Activated CD8-positive, alpha-beta memory T cell treated with anti-CD3 and anti-CD28 coated beads, Interleukin-2, amount 50 U/mL, for 24 hours (primary cell): ENCODE measurements around the gene PPP2R3B.
"Not testable (repeated sequence)": the region's sequence is repeated elsewhere in the genome, so short reads cannot be mapped to it uniquely, and the experiment has no call there.

Source experiments
- DNase-seq: peaks from one replicate; pipeline ENCODE4 v3.0.0-alpha.2; 2020; ENCODE audit errors: extremely low read depth

Gene PPP2R3B

DNA sequence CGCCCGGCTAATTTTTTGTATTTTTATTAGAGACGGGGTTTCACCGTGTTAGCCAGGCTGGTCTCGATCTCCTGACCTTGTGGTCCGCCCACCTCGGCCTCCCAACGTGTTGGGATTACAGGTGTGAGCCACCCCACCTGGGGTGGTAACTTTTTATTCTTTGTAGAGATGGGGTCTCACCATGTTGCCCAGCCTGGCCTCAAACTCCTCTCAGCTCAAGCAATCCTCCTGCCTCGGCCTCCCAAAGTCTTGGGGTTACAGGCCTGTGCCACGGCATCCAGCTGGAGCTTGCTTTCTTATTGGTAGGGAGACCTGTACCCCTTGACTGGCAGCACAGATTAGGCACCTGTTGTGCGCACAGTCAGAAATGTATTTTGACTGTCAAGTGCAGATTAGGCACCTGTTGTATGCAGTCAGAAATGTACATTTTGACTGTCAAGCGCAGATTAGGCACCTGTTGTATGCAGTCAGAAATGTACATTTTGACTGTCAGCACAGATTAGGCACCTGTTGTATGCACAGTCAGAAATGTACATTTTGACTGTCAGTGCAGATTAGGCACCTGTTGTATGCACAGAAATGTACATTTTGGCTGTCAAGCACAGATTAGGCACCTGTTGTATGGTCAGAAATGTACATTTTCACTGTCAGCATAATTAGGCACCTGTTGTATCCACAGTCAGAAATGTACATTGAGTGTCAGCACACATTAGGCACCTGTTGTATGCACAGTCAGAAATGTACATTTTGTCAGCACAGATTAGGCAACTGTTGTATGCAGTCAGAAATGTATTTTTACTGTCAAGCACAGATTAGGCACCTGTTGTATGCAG is 80.7 kb downstream of the PPP2R3B start:
- not testable (repeated sequence) for DNase-seq

DNA sequence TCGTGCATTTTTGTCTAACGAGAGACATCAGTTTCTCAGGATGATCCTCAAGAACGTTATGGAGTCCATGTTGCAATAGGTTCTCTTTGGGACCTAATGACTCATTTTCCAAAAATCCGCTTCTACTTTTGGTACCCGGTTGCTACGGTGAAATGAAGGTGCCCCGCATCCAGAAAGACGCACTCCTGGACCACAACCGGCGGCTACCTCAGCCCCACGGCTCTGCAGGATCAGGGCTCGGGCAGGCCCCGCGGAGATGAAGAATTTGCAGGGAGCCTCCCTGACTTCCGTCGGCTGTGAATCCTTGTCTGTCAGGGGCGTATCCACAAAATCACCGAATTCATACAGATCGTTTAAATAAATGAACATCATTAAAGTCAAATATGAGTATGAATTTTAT is 83.7 kb downstream of the PPP2R3B start:
- no peak for DNase-seq

DNA sequence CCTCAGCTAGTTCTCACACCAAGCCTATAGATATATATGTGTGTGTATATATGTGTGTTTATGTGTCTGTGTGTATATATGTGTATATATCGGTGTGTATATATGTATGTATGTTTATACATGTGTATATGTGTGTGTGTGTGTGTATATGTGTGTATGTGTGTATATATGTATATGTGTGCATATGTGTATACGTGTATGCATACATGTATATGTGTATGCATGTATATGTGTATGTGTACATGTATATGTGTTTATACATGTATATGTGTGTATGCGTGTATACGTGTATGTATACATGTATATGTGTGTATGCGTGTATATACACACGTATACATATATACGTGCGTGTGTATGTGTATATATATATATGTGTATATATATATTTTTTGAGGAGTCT is 86.4 kb downstream of the PPP2R3B start:
- DNase-seq = no peak

DNA sequence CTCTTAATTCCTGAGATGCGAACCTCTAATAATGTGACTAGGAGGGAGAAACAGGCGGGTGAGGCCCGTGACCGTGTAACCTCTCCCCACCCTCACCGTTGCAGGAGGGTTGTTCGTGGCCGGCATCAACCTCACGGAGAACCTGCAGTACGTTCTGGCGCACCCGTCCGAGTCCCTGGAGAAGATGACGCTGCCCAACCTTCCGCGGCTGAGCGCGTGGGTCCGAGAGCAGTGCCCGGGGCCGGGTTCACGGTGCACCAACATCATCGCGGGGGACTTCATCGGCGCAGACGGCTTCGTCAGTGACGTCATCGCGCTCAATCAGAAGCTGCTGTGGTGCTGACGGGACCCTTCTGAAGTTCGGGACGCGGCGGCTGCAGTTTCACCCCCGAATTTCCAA is 87.7 kb downstream of the PPP2R3B start:
- no peak for DNase-seq

DNA sequence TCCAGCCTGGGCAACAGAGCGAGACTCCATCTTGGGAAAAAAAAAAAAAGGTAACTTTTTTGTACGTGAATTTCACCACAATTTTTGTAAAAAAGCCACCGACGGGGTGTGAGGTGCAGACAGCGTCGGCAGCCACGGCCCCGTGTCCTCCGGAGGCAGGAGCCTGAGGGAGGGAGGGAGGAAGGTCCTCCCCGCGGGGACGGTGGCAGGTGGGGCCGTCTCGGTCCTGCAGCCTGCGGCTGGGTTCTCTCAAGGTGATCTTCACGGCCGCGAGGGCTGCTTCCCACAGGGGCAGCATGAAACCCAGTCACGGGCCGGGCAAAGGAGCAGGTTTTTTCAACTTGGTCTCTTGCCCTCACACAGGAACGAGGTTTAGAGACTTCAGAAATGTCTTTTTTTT is 91.6 kb downstream of the PPP2R3B start:
- DNase-seq = no peak

DNA sequence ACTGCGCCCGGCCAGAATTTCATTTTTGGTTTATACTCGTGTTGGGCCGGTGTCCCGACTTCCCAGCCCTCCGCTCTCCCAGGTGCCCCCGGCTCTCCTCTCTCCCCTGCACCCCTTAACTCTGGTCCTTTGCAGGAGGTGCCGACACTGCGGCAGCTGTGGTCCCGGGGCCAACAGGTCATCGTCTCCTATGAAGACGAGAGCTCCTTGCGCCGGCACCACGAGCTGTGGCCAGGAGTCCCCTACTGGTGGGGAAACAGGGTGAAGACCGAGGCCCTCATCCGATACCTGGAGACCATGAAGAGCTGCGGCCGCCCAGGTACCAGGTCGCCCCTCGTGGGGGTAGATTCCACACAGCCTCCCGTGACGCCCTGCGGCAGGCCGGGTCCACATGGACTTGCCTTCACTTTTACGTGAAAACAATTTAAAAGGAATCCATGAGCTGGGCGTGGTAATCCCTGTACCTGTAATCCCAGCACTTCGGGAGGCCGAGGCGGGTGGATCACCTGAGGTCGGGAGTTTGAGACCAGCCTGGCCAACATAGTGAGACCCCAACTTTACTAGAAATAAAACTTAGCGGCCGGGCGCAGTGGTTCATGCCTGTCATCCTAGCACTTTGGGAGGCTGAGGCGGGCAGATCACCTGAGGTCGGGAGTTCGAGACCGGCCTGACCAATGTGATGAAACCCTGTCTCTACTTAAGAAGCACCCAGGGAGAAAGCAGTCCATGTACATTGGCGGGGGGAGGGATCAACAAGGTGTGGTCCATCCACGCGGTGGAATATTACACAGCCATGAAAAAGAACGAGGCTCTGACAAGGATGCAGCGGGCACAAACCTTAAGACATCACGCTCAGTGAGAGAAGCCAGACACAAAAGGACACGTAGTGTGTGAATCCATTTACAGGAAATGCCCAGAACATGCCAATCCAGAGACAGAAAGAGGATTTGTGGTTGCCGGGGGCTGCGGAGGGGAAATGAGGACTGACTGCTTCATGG is 93.5 kb downstream of the PPP2R3B start:
- no peak for DNase-seq

DNA sequence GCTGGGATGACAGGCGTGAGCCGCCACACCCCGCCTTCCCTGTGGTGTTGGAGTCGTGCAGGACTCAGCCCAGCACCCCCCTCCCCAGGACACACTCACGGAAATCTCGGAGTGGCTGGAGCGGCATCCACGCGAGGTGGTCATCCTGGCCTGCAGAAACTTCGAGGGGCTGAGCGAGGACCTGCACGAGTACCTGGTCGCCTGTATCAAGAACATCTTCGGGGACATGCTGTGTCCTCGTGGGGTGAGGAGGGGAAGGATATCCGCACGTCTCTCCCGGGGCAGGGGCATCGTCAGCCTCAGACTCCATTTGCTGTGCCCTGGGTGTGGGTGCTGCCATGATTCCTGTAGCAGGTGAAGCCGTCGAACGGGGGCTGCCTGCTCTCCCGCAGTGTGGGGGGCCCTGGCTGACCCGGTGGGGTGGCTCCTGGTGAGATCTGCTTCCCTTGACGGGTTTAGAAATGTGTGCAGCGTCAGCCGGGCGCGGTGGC is 95.3 kb downstream of the PPP2R3B start:
- no peak for DNase-seq

DNA sequence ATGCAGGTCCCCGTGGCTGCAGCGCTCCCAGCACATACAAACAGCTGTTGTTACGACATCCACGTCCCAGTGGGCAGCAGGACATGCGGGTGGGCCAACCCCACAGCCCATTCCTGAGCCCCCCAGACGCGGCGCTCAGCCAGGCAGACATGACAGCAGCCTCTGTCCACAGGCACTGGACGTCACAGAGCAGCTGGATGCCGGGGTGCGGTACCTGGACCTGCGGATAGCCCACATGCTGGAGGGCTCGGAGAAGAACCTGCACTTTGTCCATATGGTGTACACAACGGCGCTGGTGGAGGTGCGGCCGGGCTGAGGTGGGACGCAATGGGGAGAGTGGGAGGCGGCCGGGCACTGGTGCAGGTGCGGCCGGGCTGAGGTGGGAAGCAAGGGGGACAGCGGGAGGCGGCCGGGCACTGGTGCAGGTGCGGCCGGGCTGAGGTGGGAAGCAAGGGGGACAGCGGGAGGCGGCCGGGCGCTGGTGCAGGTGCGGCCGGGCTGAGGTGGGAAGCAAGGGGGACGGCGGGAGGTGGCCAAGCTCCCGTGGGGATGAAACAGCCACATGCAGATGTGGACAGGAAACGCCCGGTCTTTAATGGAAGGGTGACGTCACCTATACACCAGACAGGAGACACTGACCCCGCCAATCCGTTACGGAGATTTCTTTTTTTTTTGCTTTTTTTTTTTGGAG is 96.1 kb downstream of the PPP2R3B start:
- no peak for DNase-seq

DNA sequence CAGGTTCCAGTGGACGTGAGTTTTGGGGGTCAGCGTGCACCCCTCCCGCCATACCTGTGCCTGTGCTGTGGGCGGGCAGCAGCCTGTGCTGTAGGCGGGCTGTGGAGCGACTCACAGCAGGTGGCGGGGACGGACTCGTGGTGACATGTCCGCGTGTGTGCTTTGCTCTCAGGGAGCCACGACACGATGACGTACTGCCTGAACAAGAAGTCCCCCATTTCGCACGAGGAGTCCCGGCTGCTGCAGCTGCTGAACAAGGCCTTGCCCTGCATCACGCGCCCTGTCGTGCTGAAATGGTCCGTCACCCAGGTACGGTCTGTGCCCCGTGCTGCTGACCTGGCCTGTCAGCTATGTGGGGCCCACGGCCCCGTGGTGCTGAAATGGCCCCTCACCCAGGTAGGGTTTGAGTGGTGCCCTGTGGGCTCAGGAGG is 98.1 kb downstream of the PPP2R3B start:
- no peak for DNase-seq

DNA sequence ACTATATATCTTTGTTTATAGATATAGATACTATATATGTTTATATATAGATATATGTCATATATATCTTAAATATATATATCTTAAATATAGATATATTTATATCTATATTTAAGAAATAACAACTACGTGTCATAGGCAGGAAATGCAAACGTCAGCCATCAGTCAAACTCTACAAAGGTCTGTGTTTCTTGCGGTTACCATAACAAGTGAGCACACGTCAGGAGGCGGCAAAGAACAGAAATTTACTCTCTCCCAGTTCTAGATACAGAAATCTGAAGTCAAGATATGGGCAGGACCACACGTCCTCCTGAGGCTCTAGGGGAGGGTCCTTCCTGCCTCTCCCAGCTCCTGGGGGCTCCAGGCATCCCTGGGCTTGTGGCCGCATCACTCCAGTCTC is 99.0 kb downstream of the PPP2R3B start:
- DNase-seq = no peak

DNA sequence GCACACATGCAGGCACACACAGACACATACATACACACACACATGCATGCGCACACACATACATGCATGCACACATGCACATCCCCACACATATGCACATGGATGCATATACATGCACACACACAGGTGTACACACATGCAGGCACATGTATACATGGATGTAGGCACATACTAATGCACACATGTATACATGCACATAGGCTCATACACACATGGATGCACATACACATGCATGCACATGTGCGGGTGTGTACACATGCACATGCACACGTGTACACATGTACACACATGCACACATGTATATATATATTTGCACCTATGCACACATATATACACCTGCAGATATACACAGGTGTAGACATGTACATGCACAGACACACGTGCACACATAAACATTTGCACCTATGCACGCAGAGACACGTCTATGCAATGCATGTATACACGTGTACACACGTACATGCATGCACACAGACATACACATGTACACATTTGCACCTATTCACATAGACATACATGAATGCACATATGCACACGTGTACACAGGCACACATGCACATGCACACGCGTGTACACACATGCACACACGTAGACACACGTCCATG is 101.5 kb downstream of the PPP2R3B start:
- DNase-seq = no peak
